ENCODE data around the gene CYBA.
A peak's percentile ranks its signal among the peaks of the same experiment; 100 is the strongest.

DNA sequence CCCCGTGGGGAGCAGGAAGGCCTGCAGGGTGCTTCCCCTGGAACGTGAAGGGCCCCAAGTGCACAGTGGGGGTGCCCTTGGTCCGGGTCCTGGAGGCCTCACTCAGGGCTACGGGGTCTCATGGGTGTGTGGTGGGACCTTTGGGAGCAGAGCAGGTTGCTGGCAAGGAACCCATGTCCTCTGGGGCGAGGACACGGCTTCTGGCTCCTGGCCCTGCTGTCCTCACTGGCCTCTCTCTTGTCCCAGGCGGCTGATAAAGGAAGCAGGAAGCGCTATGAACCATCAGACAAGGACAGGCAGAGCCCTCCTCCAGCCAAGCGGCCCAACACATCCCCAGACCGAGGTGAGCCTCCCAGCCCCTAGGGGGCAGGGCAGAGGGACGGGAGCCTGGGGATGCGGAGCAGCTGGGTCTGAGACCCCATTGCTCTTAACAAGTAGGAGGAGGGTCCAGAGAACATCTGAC is 22.3 kb downstream of the CYBA start:
- TF ChIP-seq CTCF (conservative IDR thresholded peaks at IDR 0.05 in 1 of 2, IDR thresholded peaks at IDR 0.05 in 1 of 2; ENCODE audit: extremely low read depth in 1 of 2, insufficient read depth in 1 of 2, low read depth in 1 of 2, low read length in 2 of 2) (peak in 1 of 2 donors; percentile 30), EZH2 (IDR thresholded peaks at IDR 0.05; ENCODE audit: borderline replicate concordance, low read length) (no peak)

All from mammary epithelial cell (primary cell).